ENCODE measurements around the gene PTPRB. TPM values are rescaled to one million over a fixed set of nuclear protein-coding genes. Genes with fewer than 3 reads are reported as not detected.

The PTPRB gene
- total RNA-seq, 1 donor from 2014 or later, result 1.9 TPM

DNA sequence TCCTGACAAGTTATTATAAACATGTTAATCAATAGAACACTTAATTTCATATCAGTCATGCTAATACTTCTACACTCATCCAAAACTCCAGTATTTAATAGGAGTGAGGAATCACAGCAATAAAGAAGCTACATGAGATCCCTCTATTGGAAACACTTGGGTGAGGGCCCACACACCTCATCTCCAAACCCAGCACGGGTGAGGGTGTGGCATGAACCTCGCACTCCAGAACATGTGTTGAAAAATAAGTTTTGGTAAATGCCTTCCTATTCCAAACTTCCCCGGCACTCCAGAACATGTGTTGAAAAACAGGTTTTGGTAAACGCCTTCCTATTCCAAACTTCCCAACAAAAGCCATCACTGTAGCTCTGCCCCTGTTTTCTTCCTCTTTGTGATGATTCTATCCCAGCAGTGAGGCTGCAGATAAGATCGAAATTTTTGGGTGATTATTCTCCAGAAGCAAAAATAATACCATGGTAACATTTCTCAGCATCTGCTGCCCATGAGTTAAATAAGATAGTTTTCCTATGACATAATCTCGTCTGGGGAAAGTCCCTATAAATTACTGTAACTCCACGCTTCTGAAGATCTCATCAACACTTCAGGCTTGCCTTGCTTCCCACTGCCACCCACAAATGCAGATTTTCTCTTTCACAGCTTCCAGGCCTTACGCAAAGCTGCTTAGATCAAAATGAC lies 24.4 kb upstream of the PTPRB start:
- Mint-ChIP-seq H3K9me3 (no peaks in the 10 kb centered on the region), H3K36me3 (no peaks in the 10 kb centered on the region), H3K27ac (peak overlapping the region; percentile 78), H3K27me3 (ENCODE audit: low read depth) (no peaks in the 10 kb centered on the region), H3K4me3 (no peak overlapping the region), H3K4me1 (peaks cover 37% of the 10 kb centered on the region)
- TF ChIP-seq, protein P1, sequence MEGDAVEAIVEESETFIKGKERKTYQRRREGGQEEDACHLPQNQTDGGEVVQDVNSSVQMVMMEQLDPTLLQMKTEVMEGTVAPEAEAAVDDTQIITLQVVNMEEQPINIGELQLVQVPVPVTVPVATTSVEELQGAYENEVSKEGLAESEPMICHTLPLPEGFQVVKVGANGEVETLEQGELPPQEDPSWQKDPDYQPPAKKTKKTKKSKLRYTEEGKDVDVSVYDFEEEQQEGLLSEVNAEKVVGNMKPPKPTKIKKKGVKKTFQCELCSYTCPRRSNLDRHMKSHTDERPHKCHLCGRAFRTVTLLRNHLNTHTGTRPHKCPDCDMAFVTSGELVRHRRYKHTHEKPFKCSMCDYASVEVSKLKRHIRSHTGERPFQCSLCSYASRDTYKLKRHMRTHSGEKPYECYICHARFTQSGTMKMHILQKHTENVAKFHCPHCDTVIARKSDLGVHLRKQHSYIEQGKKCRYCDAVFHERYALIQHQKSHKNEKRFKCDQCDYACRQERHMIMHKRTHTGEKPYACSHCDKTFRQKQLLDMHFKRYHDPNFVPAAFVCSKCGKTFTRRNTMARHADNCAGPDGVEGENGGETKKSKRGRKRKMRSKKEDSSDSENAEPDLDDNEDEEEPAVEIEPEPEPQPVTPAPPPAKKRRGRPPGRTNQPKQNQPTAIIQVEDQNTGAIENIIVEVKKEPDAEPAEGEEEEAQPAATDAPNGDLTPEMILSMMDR (IDR thresholded peaks at IDR 0.05; ENCODE audit: unreplicated experiment), result no peak
- no peak for DNase-seq (ENCODE audit: low spot score in 2 of 2, unreplicated experiment in 2 of 2)

DNA sequence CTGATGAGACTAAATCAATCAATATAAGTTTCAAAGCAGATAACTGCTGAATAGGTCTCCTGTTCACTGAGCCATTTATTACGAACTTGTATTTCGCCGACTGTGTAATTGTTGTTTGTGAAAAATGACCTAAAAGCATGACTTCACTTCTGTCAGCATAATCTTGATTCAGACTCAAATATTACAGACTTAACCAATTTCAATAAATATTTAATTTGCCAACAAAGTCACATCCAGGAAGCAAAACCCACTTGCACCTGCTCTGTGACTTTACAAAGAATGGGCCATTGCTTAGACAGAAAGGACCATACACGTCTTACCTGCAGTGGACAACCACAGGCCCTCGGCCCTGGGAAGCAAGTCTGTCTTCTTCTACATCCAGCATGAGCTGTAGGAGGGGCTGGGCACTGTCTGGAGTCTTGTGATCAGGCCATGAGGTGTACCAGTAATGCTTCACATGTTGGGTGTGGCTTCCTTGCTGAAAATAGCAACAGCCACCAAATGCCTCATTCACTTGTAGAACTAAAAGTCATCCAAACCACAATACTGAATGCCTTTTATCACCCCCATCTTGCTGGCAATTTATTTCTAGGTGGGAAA lies 23.5 kb upstream of the PTPRB start:
- Mint-ChIP-seq H3K27ac (no peak overlapping the region), H3K4me1 (peaks cover 37% of the 10 kb centered on the region), H3K36me3 (no peaks in the 10 kb centered on the region), H3K27me3 (ENCODE audit: low read depth) (no peaks in the 10 kb centered on the region), H3K4me3 (no peak overlapping the region), H3K9me3 (no peaks in the 10 kb centered on the region)
- DNase-seq (ENCODE audit: low spot score in 2 of 2, unreplicated experiment in 2 of 2), result no peak
- TF ChIP-seq, protein P1 (IDR thresholded peaks at IDR 0.05; ENCODE audit: unreplicated experiment), result no peak

GRCh38 chr12:70660002-70660604 lies 22.9 kb upstream of the PTPRB start:
- H3K4me1 Mint-ChIP-seq, result peaks cover 37% of the 10 kb centered on the region
- no peaks in the 10 kb centered on the region for H3K27me3 Mint-ChIP-seq (ENCODE audit: low read depth)
- no peak for DNase-seq (ENCODE audit: low spot score in 2 of 2, unreplicated experiment in 2 of 2)
- H3K4me3 Mint-ChIP-seq, result no peak overlapping the region
- TF ChIP-seq, protein P1 (IDR thresholded peaks at IDR 0.05; ENCODE audit: unreplicated experiment), result no peak
- H3K9me3 Mint-ChIP-seq, result no peaks in the 10 kb centered on the region
- H3K36me3 Mint-ChIP-seq, result no peaks in the 10 kb centered on the region
- H3K27ac Mint-ChIP-seq, result peak overlapping the region; percentile 39

DNA sequence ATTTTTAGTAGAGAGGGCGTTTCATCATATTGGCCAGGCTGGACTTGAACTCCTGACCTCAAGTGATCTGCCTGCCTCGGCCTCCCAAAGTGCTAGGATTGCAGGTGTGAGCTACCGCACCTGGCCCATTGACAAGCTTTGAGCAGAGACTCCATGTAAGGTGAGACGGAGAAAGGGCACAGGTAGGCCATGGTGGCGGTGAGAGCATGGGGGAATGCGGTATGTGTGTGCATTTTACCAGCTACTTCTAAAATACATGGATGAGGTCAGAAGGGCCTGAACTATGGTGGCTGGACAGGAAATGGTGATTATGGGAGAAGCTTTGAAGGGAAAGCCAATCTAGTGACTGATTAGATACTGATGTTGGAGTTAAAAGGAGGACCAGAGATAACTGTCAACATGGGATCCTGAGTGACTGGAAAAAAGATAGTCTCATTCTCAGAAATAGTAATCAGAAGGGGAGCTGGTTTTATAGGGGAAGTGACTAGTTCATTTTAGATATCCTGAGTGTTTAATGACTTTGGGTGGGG lies 21.9 kb upstream of the PTPRB start:
- Mint-ChIP-seq H3K27ac (peak overlapping the region; percentile 47), H3K36me3 (no peaks in the 10 kb centered on the region), H3K4me3 (no peak overlapping the region), H3K9me3 (no peaks in the 10 kb centered on the region), H3K27me3 (ENCODE audit: low read depth) (no peaks in the 10 kb centered on the region), H3K4me1 (peaks cover 29% of the 10 kb centered on the region)
- DNase-seq (ENCODE audit: low spot score in 2 of 2, unreplicated experiment in 2 of 2), result no peak
- TF ChIP-seq, protein P1 (IDR thresholded peaks at IDR 0.05; ENCODE audit: unreplicated experiment), result no peak

DNA sequence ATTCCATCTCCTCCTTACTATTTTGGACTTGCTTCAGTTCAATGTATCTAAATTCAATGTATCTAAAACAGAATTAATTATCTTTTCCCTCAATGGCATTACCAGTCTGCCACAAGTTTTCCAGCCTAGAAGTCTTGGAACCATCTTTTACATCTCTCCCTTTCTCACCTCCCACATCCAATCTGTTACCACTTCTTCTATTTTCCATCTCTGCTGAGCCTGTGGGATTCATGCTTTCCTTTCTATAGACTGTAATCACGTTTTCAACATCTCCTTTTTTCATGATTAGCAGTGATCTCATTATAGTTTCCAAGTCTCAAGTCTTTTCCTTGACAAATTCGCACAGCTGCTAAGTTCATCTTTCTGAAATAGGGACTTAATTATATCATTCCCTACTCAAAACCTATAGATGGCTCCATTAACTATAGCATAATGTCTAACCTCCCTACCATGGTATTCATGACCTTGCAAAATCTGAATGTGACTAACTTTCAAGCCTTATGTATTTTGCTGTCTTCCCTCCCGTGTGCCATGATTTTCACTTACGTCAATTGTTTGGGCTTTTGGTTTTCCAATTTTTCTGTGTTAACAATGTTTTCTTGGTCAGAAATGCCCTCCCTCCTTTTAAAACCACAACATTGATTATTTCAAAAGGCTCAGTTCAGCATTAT lies 20.5 kb upstream of the PTPRB start:
- H3K4me3 Mint-ChIP-seq, result no peak overlapping the region
- TF ChIP-seq, protein P1 (IDR thresholded peaks at IDR 0.05; ENCODE audit: unreplicated experiment), result no peak
- H3K27ac Mint-ChIP-seq, result no peak overlapping the region
- H3K4me1 Mint-ChIP-seq, result peaks cover 26% of the 10 kb centered on the region
- no peak for DNase-seq (ENCODE audit: low spot score in 2 of 2, unreplicated experiment in 2 of 2)
- H3K36me3 Mint-ChIP-seq, result no peaks in the 10 kb centered on the region
- H3K9me3 Mint-ChIP-seq, result no peaks in the 10 kb centered on the region
- H3K27me3 Mint-ChIP-seq (ENCODE audit: low read depth), result no peaks in the 10 kb centered on the region
